ENCODE data around the gene COPA.

GRCh38 chr1:160277987-160278386 lies 65.1 kb downstream of the COPA start:
- TF ChIP-seq JUND (IDR thresholded peaks at IDR 0.05; ENCODE audit: low read depth, low read length) (no peak), USF1 (IDR thresholded peaks at IDR 0.05; ENCODE audit: borderline replicate concordance, extremely low read length, insufficient read depth, low read depth, low read length) (no peak), NR2C1 (IDR thresholded peaks at IDR 0.05) (no peak), HCFC1 (IDR thresholded peaks at IDR 0.05; ENCODE audit: low read length) (no peak), SIN3A (IDR thresholded peaks at IDR 0.05; ENCODE audit: low read depth, low read length) (no peak), GABPA (IDR thresholded peaks at IDR 0.05; ENCODE audit: low read depth) (no peak)
- TF ChIP-seq, protein P1, sequence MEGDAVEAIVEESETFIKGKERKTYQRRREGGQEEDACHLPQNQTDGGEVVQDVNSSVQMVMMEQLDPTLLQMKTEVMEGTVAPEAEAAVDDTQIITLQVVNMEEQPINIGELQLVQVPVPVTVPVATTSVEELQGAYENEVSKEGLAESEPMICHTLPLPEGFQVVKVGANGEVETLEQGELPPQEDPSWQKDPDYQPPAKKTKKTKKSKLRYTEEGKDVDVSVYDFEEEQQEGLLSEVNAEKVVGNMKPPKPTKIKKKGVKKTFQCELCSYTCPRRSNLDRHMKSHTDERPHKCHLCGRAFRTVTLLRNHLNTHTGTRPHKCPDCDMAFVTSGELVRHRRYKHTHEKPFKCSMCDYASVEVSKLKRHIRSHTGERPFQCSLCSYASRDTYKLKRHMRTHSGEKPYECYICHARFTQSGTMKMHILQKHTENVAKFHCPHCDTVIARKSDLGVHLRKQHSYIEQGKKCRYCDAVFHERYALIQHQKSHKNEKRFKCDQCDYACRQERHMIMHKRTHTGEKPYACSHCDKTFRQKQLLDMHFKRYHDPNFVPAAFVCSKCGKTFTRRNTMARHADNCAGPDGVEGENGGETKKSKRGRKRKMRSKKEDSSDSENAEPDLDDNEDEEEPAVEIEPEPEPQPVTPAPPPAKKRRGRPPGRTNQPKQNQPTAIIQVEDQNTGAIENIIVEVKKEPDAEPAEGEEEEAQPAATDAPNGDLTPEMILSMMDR (IDR thresholded peaks at IDR 0.05 in 2 of 3, conservative IDR thresholded peaks at IDR 0.05 in 1 of 3; ENCODE audit: control insufficient read depth in 2 of 3, extremely low read depth in 1 of 3, insufficient read depth in 1 of 3, low read depth in 3 of 3, low read length in 3 of 3) = no peak

Measured in GM12878 (cell line).